ENCODE results near the gene COMMD1. TPM values are rescaled to one million over a fixed set of nuclear protein-coding genes. Genes with fewer than 3 reads are reported as not detected.
"Not testable (repeated sequence)": the region's sequence is repeated elsewhere in the genome, so short reads cannot be mapped to it uniquely, and the experiment has no call there.

COMMD1 gene
- polyA plus RNA-seq, 6 donors from 2014 or later, result 49.3 to 66.0 (median 59.3) TPM

DNA sequence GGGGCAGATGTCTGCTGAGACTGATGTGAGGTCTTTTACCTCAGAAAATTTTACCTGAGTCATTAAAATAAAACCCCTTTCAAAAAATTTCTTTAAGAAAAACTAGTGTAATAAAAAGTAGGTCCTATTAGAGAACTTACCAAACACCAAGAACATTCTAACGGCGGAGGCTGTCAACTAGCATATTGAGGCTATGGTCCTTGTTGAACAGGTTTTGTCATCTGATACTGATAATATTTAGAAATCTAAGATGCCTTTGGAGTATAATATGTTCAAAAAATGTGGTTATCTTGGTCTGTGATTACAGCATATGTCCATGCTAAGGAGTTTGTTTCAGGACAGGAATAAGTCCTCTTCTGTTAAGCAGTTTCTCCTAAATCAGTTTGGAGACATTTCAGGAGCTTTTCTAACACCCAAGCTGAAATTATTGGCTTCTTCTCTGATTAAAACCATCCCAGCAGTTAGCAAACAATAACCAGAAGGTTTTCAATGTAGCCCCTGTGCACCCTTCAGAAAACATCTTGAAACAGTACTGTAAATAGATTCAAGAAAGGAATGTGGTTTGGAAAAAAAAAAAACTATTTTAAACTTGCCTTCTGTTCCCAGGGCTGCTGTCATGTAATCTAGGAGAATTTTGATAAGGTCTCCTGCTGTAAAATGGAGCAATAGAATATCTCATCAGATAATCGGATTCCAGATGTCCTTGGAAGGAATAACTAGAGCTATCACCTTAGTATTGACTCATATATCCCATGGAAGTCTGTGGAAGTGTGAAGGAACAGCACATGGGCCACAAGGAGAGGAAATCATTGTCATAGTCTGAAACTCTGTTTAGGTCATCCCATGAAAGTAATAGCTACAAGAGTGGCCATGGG is 231.7 kb downstream of the COMMD1 start:
- Mint-ChIP-seq H3K27ac (peak overlapping the region in 2 of 6 donors; percentile 7 to 36), H3K4me3 (no peak overlapping the region), H3K36me3 (peaks cover 0 to 5% of the 10 kb centered on the region in 2 donors), H3K9me3 (peaks cover 0 to 5% (median 0%) of the 10 kb centered on the region in 7 donors), H3K4me1 (peaks cover 20 to 25% (median 22%) of the 10 kb centered on the region in 3 donors), H3K27me3 (no peaks in the 10 kb centered on the region)
- ATAC-seq (ENCODE audit: low read depth in 2 of 2) (no peak), DNase-seq (no peak)

DNA sequence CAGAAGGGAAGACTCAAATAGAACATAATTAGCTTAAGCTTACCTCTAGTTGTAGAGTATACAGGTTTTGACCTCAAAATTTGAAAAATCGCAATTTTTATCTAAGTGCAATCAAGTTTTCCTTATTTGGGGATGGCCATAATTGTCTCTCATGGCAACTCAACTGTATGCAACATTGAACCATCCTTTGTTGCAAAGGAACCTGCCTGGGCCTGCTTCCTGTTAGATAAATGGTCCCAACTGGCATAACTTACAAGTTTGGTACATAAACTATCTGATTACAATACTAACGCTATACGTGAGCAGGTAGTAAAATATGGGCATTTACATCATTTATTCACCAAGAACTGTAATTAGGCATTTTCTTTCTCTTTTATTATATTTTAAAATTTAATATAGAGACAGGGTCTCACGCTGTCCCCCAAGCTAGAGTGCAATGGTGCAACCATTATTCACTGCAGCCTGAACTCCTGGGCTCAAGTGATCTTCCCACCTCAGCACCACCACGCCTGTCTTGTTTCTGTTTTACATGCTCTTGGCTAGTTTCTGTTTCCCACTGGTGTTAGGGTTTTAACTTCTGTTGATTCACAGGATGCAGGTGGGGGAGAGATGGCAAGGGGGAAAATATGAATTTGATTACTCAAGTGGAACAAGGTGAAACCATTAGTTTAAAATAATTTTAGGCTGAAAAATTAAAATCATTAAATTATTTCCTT is 235.1 kb downstream of the COMMD1 start:
- DNase-seq (peak; percentile 30), ATAC-seq (ENCODE audit: low read depth in 2 of 2) (peak; percentile 71 to 78)
- Mint-ChIP-seq H3K27ac (peak overlapping the region in 5 of 6 donors; percentile 25 to 90 (median 83)), H3K9me3 (no peaks in the 10 kb centered on the region), H3K27me3 (no peaks in the 10 kb centered on the region), H3K4me1 (peaks cover 27 to 42% (median 31%) of the 10 kb centered on the region in 3 donors), H3K36me3 (peaks cover 0 to 5% of the 10 kb centered on the region in 2 donors), H3K4me3 (peak overlapping the region in 3 of 8 donors; percentile 3 to 65 (median 6))

DNA sequence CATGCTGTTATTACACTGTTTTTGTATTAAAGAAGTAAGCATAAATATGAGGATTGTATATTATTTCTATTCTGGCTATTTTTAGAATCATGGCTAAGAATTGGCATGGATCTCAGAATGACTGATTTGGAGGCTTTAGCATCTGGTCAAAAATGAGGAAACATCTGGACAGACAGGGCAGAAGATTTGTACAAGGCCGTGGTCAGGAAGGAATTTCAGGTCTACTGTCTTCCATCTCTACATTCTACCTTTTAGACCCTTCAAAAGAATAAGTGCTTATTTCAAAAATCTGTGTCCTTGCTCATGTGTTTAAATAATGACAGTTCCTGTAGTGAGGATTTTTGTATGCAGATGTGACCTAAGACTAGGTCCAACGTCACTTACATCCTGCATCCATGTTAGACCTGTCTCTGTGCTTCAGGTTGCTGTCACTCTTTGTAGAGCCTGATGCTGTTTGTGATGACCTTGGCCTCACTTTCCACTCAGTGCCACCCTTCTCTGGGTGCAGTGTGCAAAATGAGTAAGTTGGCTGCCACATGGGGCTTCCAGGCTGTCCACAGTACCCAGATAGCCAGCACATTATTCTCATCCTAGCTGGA is 235.8 kb downstream of the COMMD1 start:
- H3K4me1 Mint-ChIP-seq, result peaks cover 29 to 47% (median 32%) of the 10 kb centered on the region in 3 donors
- ATAC-seq (ENCODE audit: low read depth in 2 of 2), result peak; percentile 38 to 45
- H3K27ac Mint-ChIP-seq, result peak overlapping the region in 5 of 6 donors; percentile 41 to 90 (median 83)
- peaks cover 0 to 5% of the 10 kb centered on the region in 2 donors for H3K36me3 Mint-ChIP-seq
- peak overlapping the region in 5 of 8 donors; percentile 6 to 68 (median 25) for H3K4me3 Mint-ChIP-seq
- H3K27me3 Mint-ChIP-seq, result no peaks in the 10 kb centered on the region
- no peaks in the 10 kb centered on the region for H3K9me3 Mint-ChIP-seq
- DNase-seq, result no peak

DNA sequence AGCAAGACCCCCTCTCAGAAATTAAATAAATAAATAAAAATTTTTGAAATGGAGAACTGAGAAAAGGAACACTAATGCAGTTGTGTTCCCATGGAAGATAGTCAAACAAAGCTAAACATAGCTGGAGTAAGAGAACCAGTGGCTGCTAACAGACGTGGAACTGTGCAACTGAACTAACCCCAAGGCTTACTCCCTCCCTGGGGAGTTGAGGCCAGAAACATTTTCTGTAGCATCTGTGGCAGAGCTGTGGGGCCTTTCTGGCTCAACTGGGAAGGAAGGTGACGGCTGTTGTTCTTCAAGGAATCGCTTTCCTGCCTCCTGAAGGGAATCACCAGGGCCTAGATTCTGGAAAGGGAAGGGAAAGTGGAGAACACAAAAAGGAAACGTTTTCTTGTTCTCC is 236.6 kb downstream of the COMMD1 start:
- peak; percentile 26 for DNase-seq
- Mint-ChIP-seq H3K27ac (peak overlapping the region in 5 of 6 donors; percentile 66 to 96 (median 81)), H3K27me3 (no peaks in the 10 kb centered on the region), H3K9me3 (no peaks in the 10 kb centered on the region), H3K4me3 (peak overlapping the region in 2 of 8 donors; percentile 33 to 54), H3K4me1 (peaks cover 36 to 55% (median 38%) of the 10 kb centered on the region in 3 donors), H3K36me3 (peaks cover 0 to 1% of the 10 kb centered on the region in 2 donors)
- ATAC-seq (ENCODE audit: low read depth in 2 of 2), result peak; percentile 65 to 68

DNA sequence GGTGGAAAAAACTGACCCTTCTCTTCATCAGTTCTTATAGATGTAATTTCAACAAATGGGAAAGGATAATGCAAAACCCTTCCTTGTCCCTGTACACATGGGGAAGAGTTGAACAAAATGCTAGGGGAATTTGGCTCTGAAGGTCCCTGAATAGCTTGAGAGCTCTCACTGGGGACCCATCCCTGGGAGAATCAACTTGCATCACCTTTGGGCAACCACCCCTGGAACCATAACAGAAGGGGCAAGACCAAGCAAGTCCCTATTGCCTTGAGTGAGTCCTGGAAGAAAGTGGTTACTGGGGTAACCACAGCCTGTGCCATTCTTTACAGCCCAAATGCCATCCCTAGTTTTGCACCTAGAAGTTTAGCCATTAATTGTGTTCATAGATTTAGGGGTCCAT is 238.2 kb downstream of the COMMD1 start:
- H3K9me3 Mint-ChIP-seq, result no peaks in the 10 kb centered on the region
- DNase-seq, result no peak

DNA sequence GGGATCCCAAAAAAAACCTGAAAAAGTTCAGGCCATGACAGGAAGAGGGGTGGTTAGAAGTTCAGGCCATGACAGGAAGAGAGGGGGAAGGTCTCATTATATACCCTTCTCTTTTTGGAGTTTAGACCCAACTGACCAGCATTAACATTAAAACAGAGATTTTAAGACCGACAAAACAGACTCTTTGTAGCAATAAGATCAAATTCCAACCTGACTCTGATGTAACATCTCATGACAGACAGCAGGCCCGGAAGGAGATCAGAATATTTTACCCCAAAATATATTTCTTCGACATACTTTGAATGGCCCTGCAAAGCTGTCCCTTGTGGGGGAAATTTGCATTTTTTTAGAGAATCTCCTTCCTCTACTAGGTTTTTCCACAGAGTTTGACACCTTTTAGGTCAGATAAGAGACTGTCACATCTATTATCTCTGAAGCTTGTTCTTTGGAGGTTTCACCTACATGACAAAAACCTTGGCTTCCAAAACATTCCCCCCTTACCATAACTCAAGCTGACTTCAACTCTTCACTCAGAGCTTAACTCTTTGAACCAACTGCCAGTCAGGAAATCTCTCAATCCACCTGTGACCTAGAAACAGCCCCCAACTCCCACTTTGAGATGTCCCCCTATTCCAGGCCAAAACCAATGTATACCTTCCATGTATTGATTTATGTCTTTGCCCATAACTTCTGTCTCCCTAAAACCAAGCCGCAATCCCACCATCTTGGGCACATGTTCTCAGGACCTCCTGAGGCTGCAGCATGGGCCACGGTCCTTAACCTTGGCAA is 239.4 kb downstream of the COMMD1 start:
- H3K4me3 Mint-ChIP-seq, result peak overlapping the region in 4 of 8 donors; percentile 43 to 59 (median 48)
- no peak for ATAC-seq (ENCODE audit: low read depth in 2 of 2)
- peaks cover 39 to 58% (median 45%) of the 10 kb centered on the region in 3 donors for H3K4me1 Mint-ChIP-seq
- H3K27me3 Mint-ChIP-seq, result no peaks in the 10 kb centered on the region
- H3K27ac Mint-ChIP-seq, result peak overlapping the region in 3 of 6 donors; percentile 61 to 77 (median 67)
- H3K9me3 Mint-ChIP-seq, result no peaks in the 10 kb centered on the region
- DNase-seq, result no peak
- H3K36me3 Mint-ChIP-seq, result no peaks in the 10 kb centered on the region

More for the DNA sequence above, 238.2 kb downstream of the COMMD1 start:
- no peak for ATAC-seq (ENCODE audit: low read depth in 2 of 2)
- Mint-ChIP-seq H3K4me3 (peak overlapping the region in 1 of 8 donors; percentile 4), H3K4me1 (peaks cover 42 to 60% (median 45%) of the 10 kb centered on the region in 3 donors), H3K36me3 (no peaks in the 10 kb centered on the region), H3K27ac (no peak overlapping the region), H3K27me3 (no peaks in the 10 kb centered on the region)

DNA sequence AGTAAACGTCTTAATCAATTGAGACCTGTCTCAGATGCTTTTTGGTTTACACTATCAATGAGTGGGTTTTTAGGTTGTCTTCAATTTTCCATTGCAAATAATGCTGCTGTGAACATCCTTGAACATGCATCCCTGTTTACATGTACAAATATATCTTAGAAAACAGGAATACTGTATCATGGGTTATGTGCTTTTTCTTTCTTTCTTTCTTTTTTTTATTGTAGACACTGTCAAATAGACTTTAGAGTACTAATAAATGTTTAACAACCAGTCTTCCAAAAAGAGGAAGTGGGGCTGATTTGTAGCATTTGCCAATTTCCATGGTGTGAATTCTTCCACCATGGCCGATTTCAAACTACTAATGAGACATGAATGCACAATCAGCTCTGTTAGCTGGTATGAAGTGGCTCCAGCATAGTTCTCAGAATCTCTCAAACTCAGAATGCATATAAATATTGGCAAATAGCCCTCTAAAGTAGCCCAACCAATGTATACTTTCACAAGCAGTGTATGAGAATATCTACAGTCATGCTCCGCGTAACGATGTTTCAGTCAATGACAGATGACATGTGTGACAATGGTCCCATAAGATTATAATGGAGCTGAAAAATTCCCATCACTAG is 240.1 kb downstream of the COMMD1 start:
- ATAC-seq (ENCODE audit: low read depth in 2 of 2), result peak; percentile 29 to 38
- DNase-seq, result peak; percentile 31
- H3K9me3 Mint-ChIP-seq, result no peaks in the 10 kb centered on the region
- no peaks in the 10 kb centered on the region for H3K27me3 Mint-ChIP-seq
- peak overlapping the region in 3 of 6 donors; percentile 3 to 67 (median 61) for H3K27ac Mint-ChIP-seq
- no peaks in the 10 kb centered on the region for H3K36me3 Mint-ChIP-seq
- peaks cover 35 to 54% (median 44%) of the 10 kb centered on the region in 3 donors for H3K4me1 Mint-ChIP-seq
- H3K4me3 Mint-ChIP-seq, result peak overlapping the region in 5 of 8 donors; percentile 43 to 79 (median 50)

DNA sequence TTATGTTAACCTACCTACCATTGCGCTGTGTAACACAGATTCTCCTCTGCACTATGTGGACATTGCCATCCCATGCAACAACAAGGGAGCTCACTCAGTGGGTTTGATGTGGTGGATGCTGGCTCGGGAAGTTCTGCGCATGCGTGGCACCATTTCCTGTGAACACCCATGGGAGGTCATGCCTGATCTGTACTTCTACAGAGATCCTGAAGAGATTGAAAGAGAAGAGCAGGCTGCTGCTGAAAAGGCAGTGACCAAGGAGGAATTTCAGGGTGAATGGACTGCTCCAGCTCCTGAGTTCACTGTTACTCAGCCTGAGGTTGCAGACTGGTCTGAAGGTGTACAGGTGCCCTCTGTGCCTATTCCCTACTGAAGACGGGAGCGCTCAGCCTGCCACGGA is 241.3 kb downstream of the COMMD1 start:
- not testable (repeated sequence) for H3K36me3 Mint-ChIP-seq; H3K9me3 Mint-ChIP-seq; H3K27me3 Mint-ChIP-seq; ATAC-seq (ENCODE audit: low read depth in 2 of 2)
- Mint-ChIP-seq H3K27ac (peak overlapping the region in 4 of 6 donors; percentile 44 to 89 (median 68)), H3K4me1 (peaks cover 29 to 43% (median 32%) of the 10 kb centered on the region in 3 donors), H3K4me3 (peak overlapping the region; percentile 39 to 87 (median 70))
- DNase-seq, result peak; percentile 48

DNA sequence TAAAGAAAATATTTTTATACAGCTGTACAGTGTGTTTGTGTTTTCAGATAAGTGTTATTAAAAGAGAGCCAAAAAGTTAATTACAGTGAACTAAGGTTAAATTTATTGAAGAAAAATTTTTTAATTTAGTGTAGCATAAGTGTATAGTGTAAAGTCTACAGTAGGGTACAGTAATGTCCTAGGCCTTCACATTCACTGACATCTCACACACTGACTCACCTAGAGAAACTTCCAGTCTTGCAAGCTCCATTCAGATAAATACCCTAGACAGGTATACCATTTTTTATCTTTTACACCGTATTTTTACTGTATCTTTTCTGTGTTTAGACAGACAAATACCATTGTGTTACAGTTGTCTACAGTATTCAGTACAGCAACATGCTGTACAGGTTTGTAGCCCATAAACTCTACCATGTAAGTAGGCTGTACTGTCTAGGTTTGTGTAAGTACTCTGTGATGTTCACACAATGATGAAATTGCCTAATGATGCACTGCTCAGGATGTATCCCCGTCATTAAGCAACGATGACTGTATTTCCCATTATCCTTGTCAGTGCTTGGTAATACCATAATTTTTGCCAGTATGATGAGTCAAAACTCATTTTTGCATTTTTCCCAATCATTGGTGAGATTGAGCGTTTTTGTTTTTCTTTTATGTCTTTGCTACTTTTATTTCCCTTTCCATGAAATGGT is 242.3 kb downstream of the COMMD1 start:
- Mint-ChIP-seq H3K36me3 (no peaks in the 10 kb centered on the region), H3K27me3 (no peaks in the 10 kb centered on the region), H3K9me3 (no peaks in the 10 kb centered on the region), H3K4me1 (peaks cover 26 to 36% (median 26%) of the 10 kb centered on the region in 3 donors), H3K27ac (peak overlapping the region in 2 of 6 donors; percentile 19 to 96), H3K4me3 (peak overlapping the region in 1 of 8 donors; percentile 62)
- ATAC-seq (ENCODE audit: low read depth in 2 of 2) (no peak), DNase-seq (no peak)

DNA sequence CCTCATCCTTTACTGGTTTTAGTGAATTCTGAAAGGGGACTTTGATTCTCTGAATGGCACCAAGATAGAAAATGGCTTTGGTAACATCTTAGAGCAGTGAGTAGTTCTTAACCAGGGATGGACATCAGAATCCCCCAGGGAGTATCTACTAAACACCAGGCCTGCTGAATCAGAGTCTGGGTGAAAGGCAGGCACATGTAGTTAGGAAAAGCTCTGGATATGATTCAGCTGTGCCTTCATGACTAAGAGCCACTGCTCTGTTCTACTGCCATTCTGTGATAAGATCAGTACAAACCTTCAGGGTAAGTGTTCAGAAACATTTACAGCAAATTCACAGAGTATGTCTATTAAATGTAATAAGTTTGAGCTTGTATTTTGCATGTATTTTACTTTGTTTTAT is 244.2 kb downstream of the COMMD1 start:
- peaks cover 0 to 2% (median 0%) of the 10 kb centered on the region in 7 donors for H3K9me3 Mint-ChIP-seq
- H3K36me3 Mint-ChIP-seq, result no peaks in the 10 kb centered on the region
- no peaks in the 10 kb centered on the region for H3K27me3 Mint-ChIP-seq
- no peak for ATAC-seq (ENCODE audit: low read depth in 2 of 2)
- no peak for DNase-seq
- no peak overlapping the region for H3K27ac Mint-ChIP-seq
- H3K4me3 Mint-ChIP-seq, result no peak overlapping the region
- H3K4me1 Mint-ChIP-seq, result peaks cover 25 to 28% (median 26%) of the 10 kb centered on the region in 3 donors

DNA sequence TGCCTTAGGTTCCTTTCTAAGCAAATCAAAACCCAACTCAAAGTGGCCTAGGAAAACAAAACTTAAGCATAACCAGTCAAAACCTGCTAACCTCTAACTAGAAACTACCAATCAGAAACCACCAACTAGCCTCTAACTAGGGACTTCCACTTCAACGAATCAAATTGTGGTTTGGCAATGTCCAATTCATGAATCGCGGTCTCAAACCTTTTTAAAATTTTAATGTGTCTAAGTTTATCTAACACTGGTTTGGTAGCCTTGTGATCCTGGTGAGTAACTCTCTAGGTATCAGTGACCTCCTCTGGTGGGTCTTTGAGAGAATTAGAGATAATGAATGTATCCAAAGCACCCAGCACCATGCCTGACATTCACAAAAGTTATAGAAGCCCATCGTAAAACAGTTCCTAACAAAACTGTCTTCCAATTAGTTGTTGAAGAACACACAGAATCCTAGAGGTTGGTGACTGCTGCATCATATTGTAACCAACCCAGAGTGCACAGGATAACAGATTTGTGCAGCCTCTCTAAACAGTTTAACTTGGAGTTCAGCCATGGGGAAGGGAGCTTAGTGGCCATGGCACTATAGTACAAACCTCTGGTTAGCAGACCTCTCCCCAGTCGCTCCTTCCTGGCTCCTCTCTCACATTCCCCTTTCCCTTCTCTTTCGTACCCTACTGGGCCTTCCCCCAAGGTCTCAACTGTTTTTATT is 245.3 kb downstream of the COMMD1 start:
- no peak overlapping the region for H3K4me3 Mint-ChIP-seq
- peak overlapping the region in 3 of 6 donors; percentile 64 to 94 (median 87) for H3K27ac Mint-ChIP-seq
- no peaks in the 10 kb centered on the region for H3K27me3 Mint-ChIP-seq
- peaks cover 0 to 8% (median 4%) of the 10 kb centered on the region in 7 donors for H3K9me3 Mint-ChIP-seq
- no peaks in the 10 kb centered on the region for H3K36me3 Mint-ChIP-seq
- ATAC-seq (ENCODE audit: low read depth in 2 of 2), result no peak
- H3K4me1 Mint-ChIP-seq, result peaks cover 15 to 17% (median 17%) of the 10 kb centered on the region in 3 donors
- no peak for DNase-seq
